Body of pancreas (tissue), 4 donors: ENCODE measurements around the gene HS6ST2.

Source experiments
- CTCF ChIP-seq, 7 experiments: fragments of 450-650 bp in 4 of 7; fragments of 200-600 bp in 3 of 7; sonication (generic) in 3 of 7; IDR thresholded peaks; one replicate each; pipeline ENCODE4 v1.5.1; 2016 to 2019; ENCODE audit warnings: antibody characterized with exemption in 7 of 7
- POLR2A ChIP-seq, 3 donors: fragments of 450-650 bp; IDR thresholded peaks; one replicate each; pipeline ENCODE4 v1.6.1; 2016; ENCODE audit warnings: antibody characterized with exemption in 3 of 3, mild to moderate bottlenecking in 2 of 3

GRCh38 chrX:132763528-132763927, 194.9 kb downstream of the HS6ST2 start:
- no peak for TF ChIP-seq POLR2A (IDR thresholded peaks at IDR 0.05)
- no peak for TF ChIP-seq CTCF (IDR thresholded peaks at IDR 0.05)
